Hematopoietic multipotent progenitor cell treated with erythropoietin and hydrocortisone succinate and interleukin-3 and kit ligand, for 17 days (in vitro differentiated cells): ENCODE measurements around the gene LGI1.
"Not testable (repeated sequence)": the region's sequence is repeated elsewhere in the genome, so short reads cannot be mapped to it uniquely, and the experiment has no call there.

Experiments
- DNase-seq: peaks from one replicate; pipeline ENCODE4 v3.0.0-alpha.2; 2015; ENCODE audit warnings: low spot score

LGI1 gene

GRCh38 chr10:93807371-93807770 lies 49.6 kb downstream of the LGI1 start:
- no peak for DNase-seq

GRCh38 chr10:93812659-93813338 lies 55.1 kb downstream of the LGI1 start:
- DNase-seq = no peak

GRCh38 chr10:93813507-93814465 lies 56.0 kb downstream of the LGI1 start:
- DNase-seq = no peak

GRCh38 chr10:93815304-93816096 lies 57.8 kb downstream of the LGI1 start:
- DNase-seq = no peak

- no peak for DNase-seq
Observed at GRCh38 chr10:93816123-93816747, 58.5 kb downstream of the LGI1 start.

GRCh38 chr10:93818086-93818485 lies 60.4 kb downstream of the LGI1 start:
- DNase-seq = no peak

- DNase-seq = no peak
Observed at GRCh38 chr10:93819520-93819919, 61.8 kb downstream of the LGI1 start.

GRCh38 chr10:93820434-93820833 lies 62.7 kb downstream of the LGI1 start:
- no peak for DNase-seq

GRCh38 chr10:93821051-93821772 lies 63.5 kb downstream of the LGI1 start:
- DNase-seq = no peak

GRCh38 chr10:93826355-93826754 lies 68.6 kb downstream of the LGI1 start:
- DNase-seq = no peak

GRCh38 chr10:93827056-93827804 lies 69.5 kb downstream of the LGI1 start:
- DNase-seq = no peak

- DNase-seq = not testable (repeated sequence)
Observed at GRCh38 chr10:93831065-93831464, 73.3 kb downstream of the LGI1 start.

- no peak for DNase-seq
Observed at GRCh38 chr10:93835770-93836169, 78.0 kb downstream of the LGI1 start.

GRCh38 chr10:93837822-93838221 lies 80.1 kb downstream of the LGI1 start:
- no peak for DNase-seq

GRCh38 chr10:93838278-93838677 lies 80.5 kb downstream of the LGI1 start:
- no peak for DNase-seq

- DNase-seq = no peak
Observed at GRCh38 chr10:93841961-93842360, 84.2 kb downstream of the LGI1 start.

GRCh38 chr10:93844979-93845626 lies 87.4 kb downstream of the LGI1 start:
- DNase-seq = no peak
